ENCODE data around the gene GABRA1.

Gene GABRA1

GRCh38 chr5:161895514-161895913, 47.6 kb downstream of the GABRA1 start:
- Histone ChIP-seq H3K36me3 (replicated peaks) (no peaks in the 10 kb centered on the region), H3K27me3 (replicated peaks) (no peaks in the 10 kb centered on the region), H3K4me3 (ENCODE audit: low read depth, low read length) (no peak overlapping the region), H3K27ac (no peak overlapping the region)
- TF ChIP-seq CTCF (IDR thresholded peaks at IDR 0.05; ENCODE audit: low read depth, low read length, missing control alignments): no peak
- in situ Hi-C loops (cut with HindIII; ENCODE audit: low pct_ligation_motif_present, low sequenced_read_pairs): no loop called here
- DNase-seq: no peak

GRCh38 chr5:161897033-161897432, 49.1 kb downstream of the GABRA1 start:
- Histone ChIP-seq H3K4me3 (ENCODE audit: low read depth, low read length) (no peak overlapping the region), H3K36me3 (replicated peaks) (no peaks in the 10 kb centered on the region), H3K27me3 (replicated peaks) (no peaks in the 10 kb centered on the region), H3K27ac (no peak overlapping the region)
- TF ChIP-seq CTCF (IDR thresholded peaks at IDR 0.05; ENCODE audit: low read depth, low read length, missing control alignments): no peak
- in situ Hi-C loops (cut with HindIII; ENCODE audit: low pct_ligation_motif_present, low sequenced_read_pairs): no loop called here
- DNase-seq: no peak

- Histone ChIP-seq H3K27ac (no peak overlapping the region), H3K27me3 (replicated peaks) (no peaks in the 10 kb centered on the region), H3K36me3 (replicated peaks) (no peaks in the 10 kb centered on the region), H3K4me3 (ENCODE audit: low read depth, low read length) (no peak overlapping the region)
- in situ Hi-C loops (cut with HindIII; ENCODE audit: low pct_ligation_motif_present, low sequenced_read_pairs): no loop called here
- TF ChIP-seq CTCF (IDR thresholded peaks at IDR 0.05; ENCODE audit: low read depth, low read length, missing control alignments): no peak
- no peak for DNase-seq
These were observed 51.7 kb downstream of the GABRA1 start for GRCh38 chr5:161899590-161899989.

GRCh38 chr5:161900981-161901380, 53.1 kb downstream of the GABRA1 start:
- DNase-seq: no peak
- TF ChIP-seq CTCF (IDR thresholded peaks at IDR 0.05; ENCODE audit: low read depth, low read length, missing control alignments): no peak
- no peaks in the 10 kb centered on the region for H3K27me3 ChIP-seq (replicated peaks)
- no peaks in the 10 kb centered on the region for H3K36me3 ChIP-seq (replicated peaks)
- no peak overlapping the region for H3K27ac ChIP-seq
- H3K4me3 ChIP-seq (ENCODE audit: low read depth, low read length): no peak overlapping the region
- in situ Hi-C loops (cut with HindIII; ENCODE audit: low pct_ligation_motif_present, low sequenced_read_pairs): no loop called here

- in situ Hi-C loops (cut with HindIII; ENCODE audit: low pct_ligation_motif_present, low sequenced_read_pairs): no loop called here
- Histone ChIP-seq H3K27ac (no peak overlapping the region), H3K27me3 (replicated peaks) (no peaks in the 10 kb centered on the region), H3K36me3 (replicated peaks) (no peaks in the 10 kb centered on the region), H3K4me3 (ENCODE audit: low read depth, low read length) (no peak overlapping the region)
- no peak for TF ChIP-seq CTCF (IDR thresholded peaks at IDR 0.05; ENCODE audit: low read depth, low read length, missing control alignments)
- no peak for DNase-seq
These were observed 73.9 kb downstream of the GABRA1 start for GRCh38 chr5:161921781-161922180.

- TF ChIP-seq CTCF (IDR thresholded peaks at IDR 0.05; ENCODE audit: low read depth, low read length, missing control alignments): no peak
- in situ Hi-C loops (cut with HindIII; ENCODE audit: low pct_ligation_motif_present, low sequenced_read_pairs): no loop called here
- Histone ChIP-seq H3K27ac (no peak overlapping the region), H3K36me3 (replicated peaks) (no peaks in the 10 kb centered on the region), H3K4me3 (ENCODE audit: low read depth, low read length) (no peak overlapping the region), H3K27me3 (replicated peaks) (no peaks in the 10 kb centered on the region)
- no peak for DNase-seq
These were observed 76.3 kb downstream of the GABRA1 start for GRCh38 chr5:161924270-161924669.

Measured in brain microvascular endothelial cell (primary cell).